Measurements from ENCODE around the gene KCNT1. TPM values are rescaled to one million over a fixed set of nuclear protein-coding genes. Genes with fewer than 3 reads are reported as not detected.

The KCNT1 gene
- total RNA-seq, 1 experiment from 2014 or later: 0.09 TPM

DNA sequence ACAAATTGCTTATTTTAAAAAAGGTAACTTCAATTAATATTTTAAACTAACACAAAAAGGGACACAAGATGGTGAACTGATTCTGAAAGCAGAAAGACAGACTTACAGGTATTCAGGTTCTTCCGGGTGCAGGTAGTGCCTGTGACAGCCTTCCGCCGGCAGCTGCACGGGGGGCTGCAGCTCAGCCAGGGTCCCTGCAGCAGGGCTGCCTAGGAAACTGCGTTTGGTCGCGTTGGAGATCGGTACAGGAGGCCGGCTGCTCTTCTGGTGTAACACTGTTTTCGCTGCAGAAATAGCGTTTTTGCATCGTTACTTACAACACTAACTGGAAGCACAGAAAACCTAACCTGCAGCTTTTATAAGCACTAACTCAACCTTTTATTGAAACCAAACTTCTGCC lies 125.3 kb downstream of the KCNT1 start:
- no peaks in the 10 kb centered on the region for H3K27me3 ChIP-seq (replicated peaks; ENCODE audit: control insufficient read depth, insufficient read depth, low read length)
- peaks cover 39% of the 10 kb centered on the region for H3K36me3 Mint-ChIP-seq (ENCODE audit: insufficient read depth, unreplicated experiment)
- H3K27me3 Mint-ChIP-seq (ENCODE audit: insufficient read depth, unreplicated experiment): no peaks in the 10 kb centered on the region
- TF ChIP-seq, protein P1, sequence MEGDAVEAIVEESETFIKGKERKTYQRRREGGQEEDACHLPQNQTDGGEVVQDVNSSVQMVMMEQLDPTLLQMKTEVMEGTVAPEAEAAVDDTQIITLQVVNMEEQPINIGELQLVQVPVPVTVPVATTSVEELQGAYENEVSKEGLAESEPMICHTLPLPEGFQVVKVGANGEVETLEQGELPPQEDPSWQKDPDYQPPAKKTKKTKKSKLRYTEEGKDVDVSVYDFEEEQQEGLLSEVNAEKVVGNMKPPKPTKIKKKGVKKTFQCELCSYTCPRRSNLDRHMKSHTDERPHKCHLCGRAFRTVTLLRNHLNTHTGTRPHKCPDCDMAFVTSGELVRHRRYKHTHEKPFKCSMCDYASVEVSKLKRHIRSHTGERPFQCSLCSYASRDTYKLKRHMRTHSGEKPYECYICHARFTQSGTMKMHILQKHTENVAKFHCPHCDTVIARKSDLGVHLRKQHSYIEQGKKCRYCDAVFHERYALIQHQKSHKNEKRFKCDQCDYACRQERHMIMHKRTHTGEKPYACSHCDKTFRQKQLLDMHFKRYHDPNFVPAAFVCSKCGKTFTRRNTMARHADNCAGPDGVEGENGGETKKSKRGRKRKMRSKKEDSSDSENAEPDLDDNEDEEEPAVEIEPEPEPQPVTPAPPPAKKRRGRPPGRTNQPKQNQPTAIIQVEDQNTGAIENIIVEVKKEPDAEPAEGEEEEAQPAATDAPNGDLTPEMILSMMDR (IDR thresholded peaks at IDR 0.05; ENCODE audit: insufficient read depth in 1 of 2, low read depth in 1 of 2, low read length in 1 of 2, severe bottlenecking in 1 of 2, unreplicated experiment in 1 of 2): no peak
- ChIA-PET POLR2A (no interaction called here), CTCF (no interaction called here)
- no peak overlapping the region for H3K4me3 Mint-ChIP-seq (ENCODE audit: unreplicated experiment)
- no peak overlapping the region for H3K27ac Mint-ChIP-seq (ENCODE audit: unreplicated experiment)
- no peaks in the 10 kb centered on the region for H3K9me3 Mint-ChIP-seq (ENCODE audit: unreplicated experiment)
- no peaks in the 10 kb centered on the region for H3K36me3 ChIP-seq (ENCODE audit: control insufficient read depth, insufficient read depth, low read length)
- no peaks in the 10 kb centered on the region for H3K4me1 ChIP-seq
- intact Hi-C loops (cut with micrococcal nuclease; ENCODE audit: unreplicated experiment): no loop called here
- BruUV-seq (replicated peaks): no TSS peak
- no peaks in the 10 kb centered on the region for H3K4me1 Mint-ChIP-seq (ENCODE audit: low read depth, unreplicated experiment)
- H3K4me3 ChIP-seq (ENCODE audit: low read depth, low read length): no peak overlapping the region
- no peaks in the 10 kb centered on the region for H3K9me3 ChIP-seq
- no peak for DNase-seq

DNA sequence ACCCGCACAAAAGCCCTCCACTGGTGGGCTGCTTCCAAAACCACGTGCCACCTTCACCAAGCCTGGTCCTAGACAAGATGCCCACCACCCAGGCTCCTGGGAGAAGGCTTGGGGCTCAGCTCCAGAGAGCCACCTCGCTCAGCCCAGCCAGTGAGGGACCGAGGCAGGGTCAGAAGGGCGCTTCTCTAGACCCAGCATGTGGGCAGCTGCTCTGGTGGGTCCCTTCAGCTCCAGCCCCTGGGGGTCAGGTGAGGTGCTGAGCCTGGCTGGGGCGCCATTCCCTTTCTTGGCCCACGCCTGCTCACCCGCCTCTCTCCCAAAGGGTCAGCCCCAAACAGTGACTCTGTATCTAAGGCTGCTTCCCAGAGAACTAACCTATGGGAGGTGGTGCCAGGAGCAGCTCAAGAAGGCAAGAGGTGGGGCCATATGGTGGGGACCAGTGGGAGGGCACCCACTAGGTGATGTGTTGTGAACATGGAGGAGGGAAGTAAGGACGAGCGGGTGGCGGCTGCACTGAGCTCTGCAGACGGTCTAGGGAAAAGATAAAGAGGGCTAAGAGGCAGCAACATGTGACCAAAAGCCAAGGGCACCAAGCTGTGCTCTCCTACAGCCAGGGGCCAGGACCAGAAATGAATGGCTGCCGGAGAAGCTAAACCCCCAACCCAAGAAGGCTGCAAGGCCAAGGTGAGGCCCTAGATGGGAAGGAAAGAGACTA lies 126.0 kb downstream of the KCNT1 start:
- Mint-ChIP-seq H3K4me3 (ENCODE audit: unreplicated experiment) (no peak overlapping the region), H3K36me3 (ENCODE audit: insufficient read depth, unreplicated experiment) (peaks cover 32% of the 10 kb centered on the region), H3K27me3 (ENCODE audit: insufficient read depth, unreplicated experiment) (no peaks in the 10 kb centered on the region), H3K4me1 (ENCODE audit: low read depth, unreplicated experiment) (no peaks in the 10 kb centered on the region), H3K27ac (ENCODE audit: unreplicated experiment) (no peak overlapping the region), H3K9me3 (ENCODE audit: unreplicated experiment) (no peaks in the 10 kb centered on the region)
- BruUV-seq (replicated peaks): no TSS peak
- H3K4me1 ChIP-seq: no peaks in the 10 kb centered on the region
- TF ChIP-seq, protein P1 (IDR thresholded peaks at IDR 0.05; ENCODE audit: insufficient read depth in 1 of 2, low read depth in 1 of 2, low read length in 1 of 2, severe bottlenecking in 1 of 2, unreplicated experiment in 1 of 2): no peak
- intact Hi-C loops (cut with micrococcal nuclease; ENCODE audit: unreplicated experiment): no loop called here
- no peaks in the 10 kb centered on the region for H3K36me3 ChIP-seq (ENCODE audit: control insufficient read depth, insufficient read depth, low read length)
- H3K27me3 ChIP-seq (replicated peaks; ENCODE audit: control insufficient read depth, insufficient read depth, low read length): no peaks in the 10 kb centered on the region
- no peak for DNase-seq
- ChIA-PET POLR2A (no interaction called here), CTCF (interaction anchor here (0.5 kb wide), 1 partner anchor 236 kb away, joined by 6 read pairs; no protein-coding TSS in a partner anchor)
- no peaks in the 10 kb centered on the region for H3K9me3 ChIP-seq
- H3K4me3 ChIP-seq (ENCODE audit: low read depth, low read length): no peak overlapping the region

DNA sequence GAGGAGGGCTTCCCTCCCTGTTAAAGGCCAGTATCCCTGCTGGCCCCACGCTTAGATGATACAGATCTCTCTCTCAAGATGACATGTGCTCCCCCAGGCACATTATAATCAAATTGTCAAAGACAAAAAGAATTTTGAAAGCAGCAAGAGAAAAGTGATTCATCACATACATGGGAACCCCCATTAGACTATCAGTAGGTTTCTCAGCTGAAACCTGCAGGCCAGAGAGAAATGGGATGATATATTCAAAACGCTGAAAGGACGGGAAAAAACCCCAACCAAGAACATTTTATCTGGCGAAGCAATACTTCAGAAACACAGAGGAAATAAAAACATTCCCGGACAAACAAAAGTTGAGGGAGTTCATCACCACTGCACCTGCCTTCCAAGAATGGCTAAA lies 126.7 kb downstream of the KCNT1 start:
- no peaks in the 10 kb centered on the region for H3K4me1 Mint-ChIP-seq (ENCODE audit: low read depth, unreplicated experiment)
- Histone ChIP-seq H3K4me3 (ENCODE audit: low read depth, low read length) (no peak overlapping the region), H3K4me1 (no peaks in the 10 kb centered on the region), H3K36me3 (ENCODE audit: control insufficient read depth, insufficient read depth, low read length) (no peaks in the 10 kb centered on the region), H3K27me3 (replicated peaks; ENCODE audit: control insufficient read depth, insufficient read depth, low read length) (no peaks in the 10 kb centered on the region), H3K9me3 (no peaks in the 10 kb centered on the region)
- no peak for DNase-seq
- POLR2A ChIA-PET: no interaction called here
- intact Hi-C loops (cut with micrococcal nuclease; ENCODE audit: unreplicated experiment): no loop called here
- BruUV-seq (replicated peaks): no TSS peak
- TF ChIP-seq, protein P1 (IDR thresholded peaks at IDR 0.05; ENCODE audit: insufficient read depth in 1 of 2, low read depth in 1 of 2, low read length in 1 of 2, severe bottlenecking in 1 of 2, unreplicated experiment in 1 of 2): no peak
- no peaks in the 10 kb centered on the region for H3K9me3 Mint-ChIP-seq (ENCODE audit: unreplicated experiment)
- no peaks in the 10 kb centered on the region for H3K27me3 Mint-ChIP-seq (ENCODE audit: insufficient read depth, unreplicated experiment)
- H3K4me3 Mint-ChIP-seq (ENCODE audit: unreplicated experiment): no peak overlapping the region
- peaks cover 29% of the 10 kb centered on the region for H3K36me3 Mint-ChIP-seq (ENCODE audit: insufficient read depth, unreplicated experiment)
- CTCF ChIA-PET: interaction anchor here (0.5 kb wide), 1 partner anchor 236 kb away, joined by 6 read pairs; no protein-coding TSS in a partner anchor
- H3K27ac Mint-ChIP-seq (ENCODE audit: unreplicated experiment): no peak overlapping the region
